Measurements from ENCODE around the gene SCGB1D2.
"Not testable (repeated sequence)": the region's sequence is repeated elsewhere in the genome, so short reads cannot be mapped to it uniquely, and the experiment has no call there.

DNA sequence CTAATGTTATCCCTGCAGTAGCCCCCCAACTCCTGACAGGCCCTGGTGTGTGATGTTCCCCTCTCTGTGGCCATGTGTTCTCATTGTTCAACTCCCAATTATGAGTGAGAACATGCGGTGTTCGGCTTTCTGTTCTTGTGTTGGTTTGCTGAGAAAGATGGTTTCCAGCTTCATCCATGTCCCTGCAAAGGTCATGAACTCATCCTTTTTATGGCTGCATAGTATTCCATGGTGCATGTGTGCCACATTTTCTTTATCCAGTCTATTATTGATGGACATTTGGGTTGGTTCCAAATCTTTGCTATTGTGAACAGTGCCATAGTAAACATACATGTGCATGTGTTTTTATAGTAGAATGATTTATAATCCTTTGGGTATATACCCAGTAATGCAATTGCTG lies 44.6 kb upstream of the SCGB1D2 start:
- TF ChIP-seq CTCF (conservative IDR thresholded peaks at IDR 0.05); ZFX (IDR thresholded peaks at IDR 0.05): not testable (repeated sequence)

Data from C4-2B (cell line).